CD4-positive, alpha-beta T cell (primary cell): ENCODE data around the gene CDH19. TPM values are rescaled to one million over a fixed set of nuclear protein-coding genes. Genes with fewer than 3 reads are reported as not detected.

Experiments
- ATAC-seq: fragments of 200-7000 bp; cut with Tn5 transposase; one replicate; pipeline ENCODE4 v1.10.0; 2022; ENCODE audit warnings: mild to moderate bottlenecking; ENCODE audit not compliant: poor library complexity
- CTCF ChIA-PET: fragments of 350-600 bp; sonication (Branson Sonifier 250); formaldehyde crosslinking; loops from one replicate; lab custom pipeline; 2021; ENCODE audit warnings: antibody characterized with exemption, inconsistent platforms; lab: Charles Lee
- POLR2A ChIA-PET: fragments of 350-600 bp; sonication (Branson Sonifier 250); formaldehyde crosslinking; loops from one replicate; lab custom pipeline; 2021; ENCODE audit warnings: antibody characterized with exemption, inconsistent platforms; lab: Charles Lee
- DNase-seq, 14 experiments: peaks; one replicate each; pipeline ENCODE4 v3.0.0-alpha.2; 2013 to 2020; ENCODE audit warnings: mixed read lengths in 2 of 14
- H3K27ac ChIP-seq, 2 donors: one replicate each; pipeline versions ENCODE4 v1.5.1 to v1.7.0; 2013; ENCODE audit warnings: low read length in 2 of 2, low read depth in 1 of 2, mild to moderate bottlenecking in 1 of 2
- H3K27me3 ChIP-seq, 2 experiments: 1 replicate in 1 of 2; 2 replicates in 1 of 2; pipeline versions ENCODE4 v1.6.1 to v1.7.0; 2013; ENCODE audit warnings: low read length in 2 of 2, control low read depth in 1 of 2, mild to moderate bottlenecking in 1 of 2, moderate library complexity in 1 of 2; ENCODE audit not compliant: insufficient read depth in 2 of 2, control insufficient read depth in 1 of 2
- H3K36me3 ChIP-seq: one replicate; pipeline ENCODE4 v1.6.1; 2013; ENCODE audit warnings: low read length, control low read depth; ENCODE audit not compliant: insufficient read depth
- H3K4me1 ChIP-seq: one replicate; pipeline ENCODE4 v1.6.1; 2013; ENCODE audit warnings: low read length, control low read depth; ENCODE audit not compliant: insufficient read depth
- H3K4me3 ChIP-seq: one replicate; pipeline ENCODE4 v1.5.1; 2013; ENCODE audit warnings: mild to moderate bottlenecking, low read length, moderate library complexity
- H3K9me3 ChIP-seq, 2 experiments: 1 replicate in 1 of 2; 2 replicates in 1 of 2; pipeline versions ENCODE4 v1.6.1 to v1.7.0; 2013; ENCODE audit warnings: low read length in 2 of 2, mild to moderate bottlenecking in 2 of 2, control low read depth in 1 of 2, moderate library complexity in 1 of 2; ENCODE audit not compliant: control insufficient read depth in 1 of 2, insufficient read depth in 1 of 2
- H3K27ac Mint-ChIP-seq: one replicate; pipeline ENCODE4 v1.8.0; 2020; ENCODE audit warnings: mixed read lengths
- H3K27me3 Mint-ChIP-seq: one replicate; pipeline ENCODE4 v1.8.0; 2021; ENCODE audit warnings: mixed read lengths
- H3K36me3 Mint-ChIP-seq: one replicate; pipeline ENCODE4 v1.8.0; 2021; ENCODE audit warnings: low read depth, mixed read lengths
- H3K4me1 Mint-ChIP-seq: one replicate; pipeline ENCODE4 v1.8.0; 2021; ENCODE audit warnings: low read depth, mixed read lengths
- H3K4me3 Mint-ChIP-seq: one replicate; pipeline ENCODE4 v1.8.0; 2020; ENCODE audit warnings: mild to moderate bottlenecking, mixed read lengths
- H3K9me3 Mint-ChIP-seq: one replicate; pipeline ENCODE4 v1.8.0; 2020; ENCODE audit warnings: mixed read lengths
- CTCF ChIP-seq: fragments of 200-600 bp; IDR thresholded peaks from one replicate; pipeline ENCODE4 v1.8.0; 2022; ENCODE audit warnings: antibody characterized with exemption, mild to moderate bottlenecking
- intact Hi-C, 2 experiments: fragments of 100-400 bp; cut with DNase I in 1 of 2; cut with micrococcal nuclease in 1 of 2; formaldehyde crosslinking; loops; one replicate each; pipeline versions ENCODE4 v1.15.1 to v1.9.0; 2023 to 2025; cut with DNase I, micrococcal nuclease
- total RNA-seq, 174 experiments: library from RNA in 2 of 174; stranded (reverse) in 2 of 174; gene quantifications; one replicate each; pipeline ENCODE4 v1.2.3 and lab custom pipeline; 2021 to 2026

CDH19 gene
- total RNA-seq, 2 experiments from 2014 or later: not detected

- Mint-ChIP-seq H3K36me3 (no peaks in the 10 kb centered on the region), H3K27ac (no peak overlapping the region), H3K9me3 (no peaks in the 10 kb centered on the region), H3K4me1 (no peaks in the 10 kb centered on the region), H3K4me3 (no peak overlapping the region), H3K27me3 (no peaks in the 10 kb centered on the region)
- Histone ChIP-seq H3K9me3 (no peaks in the 10 kb centered on the region), H3K27ac (no peak overlapping the region), H3K27me3 (no peaks in the 10 kb centered on the region), H3K4me1 (no peaks in the 10 kb centered on the region), H3K36me3 (no peaks in the 10 kb centered on the region), H3K4me3 (no peak overlapping the region)
- DNase-seq: no peak
- intact Hi-C loops: no loop called here
- CTCF ChIA-PET: no interaction called here
- TF ChIP-seq CTCF: no peak
- no peak for ATAC-seq
- POLR2A ChIA-PET: no interaction called here
Observed at GRCh38 chr18:66560094-66560493, 43.8 kb downstream of the CDH19 start.

GRCh38 chr18:66558773-66559172, 45.1 kb downstream of the CDH19 start:
- Histone ChIP-seq H3K36me3 (no peaks in the 10 kb centered on the region), H3K9me3 (no peaks in the 10 kb centered on the region), H3K4me3 (no peak overlapping the region), H3K4me1 (no peaks in the 10 kb centered on the region), H3K27ac (no peak overlapping the region), H3K27me3 (no peaks in the 10 kb centered on the region)
- no peak overlapping the region for H3K4me3 Mint-ChIP-seq
- intact Hi-C loops: no loop called here
- no peaks in the 10 kb centered on the region for H3K9me3 Mint-ChIP-seq
- no peak for TF ChIP-seq CTCF
- no peaks in the 10 kb centered on the region for H3K4me1 Mint-ChIP-seq
- H3K27me3 Mint-ChIP-seq: no peaks in the 10 kb centered on the region
- no peak overlapping the region for H3K27ac Mint-ChIP-seq
- H3K36me3 Mint-ChIP-seq: no peaks in the 10 kb centered on the region
- ChIA-PET POLR2A (no interaction called here), CTCF (no interaction called here)
- ATAC-seq (no peak), DNase-seq (no peak)

- Mint-ChIP-seq H3K4me3 (no peak overlapping the region), H3K27me3 (no peaks in the 10 kb centered on the region), H3K4me1 (no peaks in the 10 kb centered on the region), H3K27ac (no peak overlapping the region), H3K36me3 (no peaks in the 10 kb centered on the region), H3K9me3 (no peaks in the 10 kb centered on the region)
- POLR2A ChIA-PET: no interaction called here
- no peak for DNase-seq
- CTCF ChIA-PET: no interaction called here
- no peak overlapping the region for H3K27ac ChIP-seq
- intact Hi-C loops: no loop called here
- no peaks in the 10 kb centered on the region for H3K9me3 ChIP-seq
- no peak for TF ChIP-seq CTCF
- no peak overlapping the region for H3K4me3 ChIP-seq
- H3K36me3 ChIP-seq: no peaks in the 10 kb centered on the region
- ATAC-seq: no peak
- no peaks in the 10 kb centered on the region for H3K4me1 ChIP-seq
- H3K27me3 ChIP-seq: no peaks in the 10 kb centered on the region
Observed at GRCh38 chr18:66557091-66557490, 46.8 kb downstream of the CDH19 start.
